T-helper 17 cell (primary cell): Measurements from ENCODE around the gene ADORA2A. TPM values are rescaled to one million over a fixed set of nuclear protein-coding genes. Genes with fewer than 3 reads are reported as not detected.
"Not testable (repeated sequence)": the region's sequence is repeated elsewhere in the genome, so short reads cannot be mapped to it uniquely, and the experiment has no call there.

Source experiments
- ATAC-seq: fragments of 150-1000 bp; cut with Tn5 transposase; 2 replicates; pipeline ENCODE4 v1.10.0; 2021; ENCODE audit warnings: mild to moderate bottlenecking, moderate library complexity
- DNase-seq, 3 donors: peaks; one replicate each; pipeline versions ENCODE4 v3.0.0 to v3.0.0-alpha.2; 2020 to 2021
- H3K9me3 ChIP-seq: one replicate; pipeline ENCODE4 v1.7.0; 2013; ENCODE audit warnings: low read length, mild to moderate bottlenecking; ENCODE audit not compliant: control insufficient read depth, poor library complexity, severe bottlenecking
- H3K27ac Mint-ChIP-seq: one replicate; pipeline ENCODE4 v1.8.0; 2022; ENCODE audit warnings: mild to moderate bottlenecking, moderate library complexity, mixed read lengths
- H3K27me3 Mint-ChIP-seq: one replicate; pipeline ENCODE4 v1.8.0; 2022; ENCODE audit warnings: mixed read lengths
- H3K36me3 Mint-ChIP-seq: one replicate; pipeline ENCODE4 v1.8.0; 2022; ENCODE audit warnings: low read depth, mixed read lengths
- H3K4me1 Mint-ChIP-seq: one replicate; pipeline ENCODE4 v1.8.0; 2022; ENCODE audit warnings: mild to moderate bottlenecking, mixed read lengths
- H3K4me3 Mint-ChIP-seq: one replicate; pipeline ENCODE4 v1.8.0; 2022; ENCODE audit warnings: mild to moderate bottlenecking, moderate library complexity, mixed read lengths
- total RNA-seq, 4 donors: library from RNA in 2 of 4; stranded (reverse) in 2 of 4; gene quantifications; one replicate each; pipeline ENCODE4 v1.2.3 and lab custom pipeline; 2022 to 2026

The ADORA2A gene
- total RNA-seq, 2 donors from 2014 or later: 20.4 to 22.0 TPM

DNA sequence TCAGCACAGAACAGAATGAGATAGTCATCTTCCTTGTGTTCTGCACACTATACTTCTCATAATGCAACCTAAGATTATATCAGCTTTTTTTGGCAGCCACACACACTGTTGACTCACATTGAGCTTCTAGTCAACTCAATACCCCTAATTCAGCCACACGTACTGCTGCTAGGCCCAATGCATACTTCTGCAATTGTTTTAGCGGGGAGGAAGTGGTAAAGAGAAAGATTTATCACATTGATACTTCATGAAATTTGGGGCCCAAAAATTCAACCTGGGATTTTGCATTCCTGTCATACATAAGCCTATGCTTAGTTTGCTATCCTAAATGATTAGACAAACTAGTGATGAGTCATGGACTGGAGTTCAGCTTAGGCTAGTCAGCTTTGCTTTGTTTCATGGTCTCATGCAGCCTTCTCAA is 59.1 kb downstream of the ADORA2A start:
- ATAC-seq: no peak
- DNase-seq: no peak
- no peaks in the 10 kb centered on the region for H3K9me3 ChIP-seq
- Mint-ChIP-seq H3K27ac (no peak overlapping the region), H3K27me3 (peaks cover 16% of the 10 kb centered on the region), H3K4me3 (no peak overlapping the region), H3K4me1 (peaks cover 13% of the 10 kb centered on the region), H3K36me3 (no peaks in the 10 kb centered on the region)

DNA sequence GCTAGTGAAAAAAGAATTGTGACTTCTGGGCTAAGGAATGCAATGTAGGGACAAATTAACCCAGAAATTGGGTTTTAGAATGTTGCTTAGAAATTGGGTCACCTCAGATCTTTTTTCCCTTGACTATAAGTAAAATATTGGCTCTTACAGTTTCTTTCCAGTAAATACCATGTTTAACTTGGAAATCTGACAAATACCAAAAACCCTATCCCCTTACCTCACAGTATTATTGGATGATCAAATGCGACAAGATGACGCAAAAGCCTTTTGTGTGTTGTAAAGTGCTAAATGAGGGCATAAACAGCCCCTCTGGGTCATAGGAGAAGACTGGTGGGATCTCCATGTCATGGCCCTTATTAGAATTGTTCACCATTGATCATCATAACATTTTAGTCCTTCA is 61.6 kb downstream of the ADORA2A start:
- H3K4me1 Mint-ChIP-seq: peaks cover 13% of the 10 kb centered on the region
- peaks cover 5% of the 10 kb centered on the region for H3K36me3 Mint-ChIP-seq
- H3K27ac Mint-ChIP-seq: no peak overlapping the region
- H3K4me3 Mint-ChIP-seq: no peak overlapping the region
- DNase-seq: no peak
- peaks cover 31% of the 10 kb centered on the region for H3K27me3 Mint-ChIP-seq
- ATAC-seq: no peak
- H3K9me3 ChIP-seq: no peaks in the 10 kb centered on the region

DNA sequence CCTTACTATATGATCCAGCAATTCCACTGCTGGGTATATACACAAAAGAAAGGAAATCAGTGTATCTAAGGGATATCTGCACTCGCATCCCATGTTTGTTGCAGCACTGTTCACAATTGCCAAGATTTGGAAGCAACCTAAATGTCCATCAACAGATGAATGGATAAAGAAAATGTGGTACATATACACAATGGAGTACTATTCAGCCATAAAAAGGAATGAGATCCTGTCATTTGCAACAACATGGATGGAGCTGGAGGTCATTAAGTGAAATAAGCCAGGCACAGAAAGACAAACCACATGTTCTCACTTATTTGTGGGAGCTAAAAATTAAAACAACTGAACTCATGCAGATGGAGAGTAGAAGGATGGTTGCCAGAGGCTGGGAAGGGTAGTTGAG is 62.0 kb downstream of the ADORA2A start:
- H3K27me3 Mint-ChIP-seq: peaks cover 35% of the 10 kb centered on the region
- DNase-seq, ATAC-seq, H3K9me3 ChIP-seq, H3K27ac Mint-ChIP-seq, H3K36me3 Mint-ChIP-seq, H3K4me3 Mint-ChIP-seq: not testable (repeated sequence)
- H3K4me1 Mint-ChIP-seq: peaks cover 13% of the 10 kb centered on the region

Other genes starting within 250 kb of the ADORA2A start
- 1 to 10 TPM in 1 of 2 donors, under 1 TPM in 1; 0.80 to 1.1 TPM for gene SUSD2, start 246.1 kb upstream of the ADORA2A start, total RNA-seq
- not detected for gene GGT5, start 182.5 kb upstream of the ADORA2A start, total RNA-seq
- 10 to 100 TPM; 34.9 to 35.2 TPM for gene SPECC1L, start 156.8 kb upstream of the ADORA2A start, total RNA-seq
- gene UPB1, start 67.7 kb downstream of the ADORA2A start, total RNA-seq: 1 to 10 TPM; 1.5 to 2.8 TPM
- gene GUCD1, start 127.5 kb downstream of the ADORA2A start, total RNA-seq: 10 to 100 TPM; 58.4 to 96.3 TPM
- 10 to 100 TPM; 35.2 to 41.2 TPM for gene SNRPD3, start 128.4 kb downstream of the ADORA2A start, total RNA-seq
- under 1 TPM in 1 of 2 donors, not detected in 1; 0.40 TPM for gene LRRC75B, start 165.5 kb downstream of the ADORA2A start, total RNA-seq
- 10 to 100 TPM; 20.1 to 54.3 TPM for gene GGT1, start 175.6 kb downstream of the ADORA2A start, total RNA-seq